ENCODE data around the gene TBC1D2B. TPM values are rescaled to one million over a fixed set of nuclear protein-coding genes. Genes with fewer than 3 reads are reported as not detected.

Gene TBC1D2B
- total and polyA plus RNA-seq, 2 donors (not counting 3 experiments of a cell fraction or from before 2014, with no cell fraction given) = 30.8 to 46.1 TPM

GRCh38 chr15:78048628-78048920 is 28.9 kb downstream of the TBC1D2B start:
- no peak for FAIRE-seq
- Histone ChIP-seq H3K9me1 (replicated peaks; ENCODE audit: control insufficient read depth, extremely low read depth, insufficient read depth, low read length) (no peaks in the 10 kb centered on the region), H3K27me3 (ENCODE audit: control insufficient read depth in 2 of 2, insufficient read depth in 2 of 2, low read length in 2 of 2) (no peaks in the 10 kb centered on the region), H3K9me3 (replicated peaks; ENCODE audit: control insufficient read depth, insufficient read depth, low read length) (no peaks in the 10 kb centered on the region), H3K9ac (replicated peaks; ENCODE audit: extremely low read depth, insufficient read depth, low read length) (no peak overlapping the region), H2AFZ (ENCODE audit: low read depth, low read length) (no peak overlapping the region), H3K79me2 (ENCODE audit: control insufficient read depth, insufficient read depth, low read length) (peaks cover 4% of the 10 kb centered on the region), H3K4me2 (ENCODE audit: insufficient read depth, low read length) (no peak overlapping the region), H3K27ac (ENCODE audit: insufficient read depth, low read depth, low read length) (no peak overlapping the region), H3K36me3 (ENCODE audit: control insufficient read depth in 2 of 2, extremely low read depth in 1 of 2, insufficient read depth in 2 of 2, low read length in 2 of 2) (peaks cover 3 to 4% of the 10 kb centered on the region in 2 experiments), H3K4me3 (replicated peaks in 1 of 3; ENCODE audit: insufficient read depth in 1 of 3, low read depth in 1 of 3, low read length in 3 of 3) (no peak overlapping the region), H4K20me1 (replicated peaks; ENCODE audit: control insufficient read depth, extremely low read depth, insufficient read depth, low read length) (no peaks in the 10 kb centered on the region), H3K4me1 (ENCODE audit: control insufficient read depth, extremely low read depth, insufficient read depth, low read length) (peaks cover 45% of the 10 kb centered on the region)
- CTCF ChIA-PET = interaction anchor here (0.7 to 2.9 kb wide), 4 partner anchors 8 to 60 kb away, joined by 4 to 12 read pairs (median 7); no protein-coding TSS in a partner anchor
- intact Hi-C loops (cut with micrococcal nuclease) (no loop called here), dilution Hi-C loops (cut with MboI; ENCODE audit: extremely low pct_ligation_motif_present, low sequenced_read_pairs) (no loop called here)
- POLR2A ChIA-PET = no interaction called here
- no peak for TF ChIP-seq FOS (IDR thresholded peaks at IDR 0.05; ENCODE audit: borderline replicate concordance, insufficient read depth, low read length)
- no peak for TF ChIP-seq GATA2 (IDR thresholded peaks at IDR 0.05; ENCODE audit: insufficient read depth, insufficient read length, low read depth, low read length)
- no peak for TF ChIP-seq EZH2 (IDR thresholded peaks at IDR 0.05; ENCODE audit: borderline replicate concordance, low read depth, low read length, severe bottlenecking)
- no peak for TF ChIP-seq CTCF (IDR thresholded peaks at IDR 0.05; ENCODE audit: extremely low read depth in 1 of 2, insufficient read depth in 1 of 2, low read depth in 1 of 2, low read length in 2 of 2)
- DNase-seq (ENCODE audit: low read depth, low spot score) = no peak
- BruUV-seq (replicated peaks) = no TSS peak

Measured in endothelial cell of umbilical vein (primary cell).